Endothelial cell of umbilical vein (primary cell): ENCODE measurements around the gene SPATA3. TPM values are rescaled to one million over a fixed set of nuclear protein-coding genes. Genes with fewer than 3 reads are reported as not detected.

ENCODE experiments used
- BruUV-seq: library from RNA; stranded (reverse); fragments of 400-500 nt; replicated peaks from 2 replicates; lab custom pipeline; 2021; lab: Mats Ljungman, UMichigan
- CTCF ChIA-PET: fragments of 300-600, 350-600 bp; sonication (Branson Sonifier 250); formaldehyde crosslinking; loops from one replicate; lab custom pipeline; 2021; ENCODE audit warnings: antibody characterized with exemption, inconsistent platforms; lab: Charles Lee
- POLR2A ChIA-PET: fragments of 300-600, 350-600 bp; sonication (Branson Sonifier 250); formaldehyde crosslinking; loops from one replicate; lab custom pipeline; 2021; ENCODE audit warnings: antibody characterized with exemption, inconsistent platforms; lab: Charles Lee
- DNase-seq: peaks from one replicate; pipeline ENCODE4 v3.0.0-alpha.2; 2011; ENCODE audit warnings: low read depth, low spot score
- FAIRE-seq: peaks from 2 replicates; lab custom pipeline; 2011; peaks lifted over from hg19 to GRCh38; lab: Jason Lieb, UNC
- H2AFZ ChIP-seq: 2 replicates; pipeline ENCODE4 v1.6.0; 2012; ENCODE audit warnings: low read depth, low read length, control low read depth, inconsistent platforms
- H3K27ac ChIP-seq: 2 replicates; pipeline ENCODE4 v1.5.1; 2011; ENCODE audit warnings: low read depth, mild to moderate bottlenecking, control low read depth, low read length, moderate library complexity; ENCODE audit not compliant: insufficient read depth
- H3K27me3 ChIP-seq, 2 experiments: 2 replicates each; pipeline versions ENCODE4 v1.6.0 to v1.6.1; 2011; ENCODE audit warnings: low read length in 2 of 2, mixed read lengths in 1 of 2; ENCODE audit not compliant: control insufficient read depth in 2 of 2, insufficient read depth in 2 of 2
- H3K36me3 ChIP-seq, 2 experiments: 2 replicates in 1 of 2; 3 replicates in 1 of 2; pipeline ENCODE4 v1.5.1; 2011; ENCODE audit warnings: low read length in 2 of 2, mild to moderate bottlenecking in 1 of 2, moderate library complexity in 1 of 2; ENCODE audit not compliant: control insufficient read depth in 2 of 2, insufficient read depth in 2 of 2; ENCODE audit errors: extremely low read depth in 1 of 2
- H3K4me1 ChIP-seq: 3 replicates; pipeline ENCODE4 v1.5.1; 2011; ENCODE audit warnings: mild to moderate bottlenecking, low read length; ENCODE audit not compliant: control insufficient read depth, insufficient read depth; ENCODE audit errors: extremely low read depth
- H3K4me2 ChIP-seq: 2 replicates; pipeline ENCODE4 v1.6.1; 2011; ENCODE audit warnings: low read length, control low read depth, mixed read lengths; ENCODE audit not compliant: insufficient read depth
- H3K4me3 ChIP-seq, 3 experiments: fragments of 200-600 bp in 1 of 3; sonication (generic), shearing (Covaris generic) in 1 of 3; replicated peaks in 1 of 3; 2 replicates each; pipeline ENCODE4 v1.5.1; 2011 to 2016; ENCODE audit warnings: control low read depth in 3 of 3, low read length in 3 of 3, mild to moderate bottlenecking in 2 of 3, inconsistent platforms in 1 of 3, low read depth in 1 of 3, moderate library complexity in 1 of 3; ENCODE audit not compliant: insufficient read depth in 1 of 3
- H3K79me2 ChIP-seq: 2 replicates; pipeline ENCODE4 v1.6.0; 2012; ENCODE audit warnings: low read length, inconsistent platforms; ENCODE audit not compliant: control insufficient read depth, insufficient read depth
- H3K9ac ChIP-seq: replicated peaks from 2 replicates; pipeline ENCODE3; 2011; ENCODE audit warnings: low read length, control low read depth; ENCODE audit not compliant: insufficient read depth; ENCODE audit errors: extremely low read depth
- H3K9me1 ChIP-seq: replicated peaks from 3 replicates; pipeline ENCODE4 v1.6.0; 2011; ENCODE audit warnings: mild to moderate bottlenecking, low read length; ENCODE audit not compliant: control insufficient read depth, insufficient read depth; ENCODE audit errors: extremely low read depth
- H3K9me3 ChIP-seq: replicated peaks from 2 replicates; pipeline ENCODE4 v1.5.1; 2012; ENCODE audit warnings: low read length, inconsistent platforms; ENCODE audit not compliant: control insufficient read depth, insufficient read depth
- H4K20me1 ChIP-seq: replicated peaks from 2 replicates; pipeline ENCODE3; 2011; ENCODE audit warnings: mild to moderate bottlenecking, low read length; ENCODE audit not compliant: control insufficient read depth, insufficient read depth; ENCODE audit errors: extremely low read depth
- EZH2 ChIP-seq: IDR thresholded peaks from 2 replicates; pipeline ENCODE4 v1.6.1; 2012; ENCODE audit warnings: borderline replicate concordance, low read depth, mild to moderate bottlenecking, moderate library complexity, low read length, inconsistent platforms; ENCODE audit not compliant: severe bottlenecking
- FOS ChIP-seq: IDR thresholded peaks from 2 replicates; pipeline ENCODE4 v1.6.1; 2011; ENCODE audit warnings: mild to moderate bottlenecking, low read length, moderate library complexity, borderline replicate concordance; ENCODE audit not compliant: insufficient read depth
- GATA2 ChIP-seq: IDR thresholded peaks from 2 replicates; pipeline ENCODE4 v1.7.0; 2011; ENCODE audit warnings: low read depth, mild to moderate bottlenecking, moderate library complexity, mixed read lengths, low read length; ENCODE audit not compliant: insufficient read length, insufficient read depth
- JUN ChIP-seq: IDR thresholded peaks from 2 replicates; pipeline ENCODE4 v1.6.1; 2011; ENCODE audit warnings: borderline replicate concordance, low read depth; ENCODE audit not compliant: insufficient read length, insufficient read depth
- MAX ChIP-seq: IDR thresholded peaks from 2 replicates; pipeline ENCODE4 v1.6.1; 2011; ENCODE audit not compliant: insufficient read depth, insufficient read length
- MYC ChIP-seq: IDR thresholded peaks from one replicate; pipeline ENCODE4 v1.6.1; 2011; ENCODE audit warnings: mild to moderate bottlenecking, low read depth, low read length
- POLR2AphosphoS5 ChIP-seq: IDR thresholded peaks from 2 replicates; pipeline ENCODE4 v1.6.1; 2012; ENCODE audit warnings: low read depth, mild to moderate bottlenecking, control low read depth, low read length, moderate library complexity; ENCODE audit not compliant: insufficient read depth
- dilution Hi-C: fragments of 300-500 bp; cut with MboI; formaldehyde crosslinking; loops from one replicate; pipeline ENCODE4 v1.15.0; 2019; ENCODE audit warnings: low sequenced_read_pairs; ENCODE audit not compliant: extremely low pct_ligation_motif_present
- intact Hi-C: fragments of 100-400 bp; cut with micrococcal nuclease; formaldehyde crosslinking; loops from one replicate; pipeline ENCODE4 v1.10.0; 2022
- polyA plus RNA-seq, 4 experiments: library from polyadenylated mRNA; depleted of rRNA in 3 of 4; stranded (reverse) in 3 of 4; unstranded in 1 of 4; fragments of >200 nt; gene quantifications; 2 replicates each; pipeline versions ENCODE4 v1.2.1 to v1.2.3, GENCODE V29; 2011 to 2012; ENCODE audit warnings: missing spikeins in 1 of 4
- total RNA-seq: library from RNA; stranded (reverse); gene quantifications from 2 replicates; pipeline ENCODE4 v1.2.3, GENCODE V29; 2021
- TF ChIP-seq, protein P1 (sequence below), 2 donors: IDR thresholded peaks; 1 replicate in 1 of 2; 2 replicates in 1 of 2; pipeline ENCODE4 v1.5.1; 2011; ENCODE audit warnings: low read length in 2 of 2, mild to moderate bottlenecking in 2 of 2, moderate library complexity in 2 of 2, control low read depth in 1 of 2, inconsistent platforms in 1 of 2, low read depth in 1 of 2; ENCODE audit not compliant: insufficient read depth in 1 of 2; ENCODE audit errors: extremely low read depth in 1 of 2

The SPATA3 gene
- total and polyA plus RNA-seq, 2 donors (not counting 3 experiments of a cell fraction or from before 2014, with no cell fraction given) = not detected

- H3K4me2 ChIP-seq = no peak overlapping the region
- no peak overlapping the region for H3K9ac ChIP-seq
- no TSS peak for BruUV-seq
- no peaks in the 10 kb centered on the region for H3K4me1 ChIP-seq
- H3K36me3 ChIP-seq = no peaks in the 10 kb centered on the region
- TF ChIP-seq, protein P1, sequence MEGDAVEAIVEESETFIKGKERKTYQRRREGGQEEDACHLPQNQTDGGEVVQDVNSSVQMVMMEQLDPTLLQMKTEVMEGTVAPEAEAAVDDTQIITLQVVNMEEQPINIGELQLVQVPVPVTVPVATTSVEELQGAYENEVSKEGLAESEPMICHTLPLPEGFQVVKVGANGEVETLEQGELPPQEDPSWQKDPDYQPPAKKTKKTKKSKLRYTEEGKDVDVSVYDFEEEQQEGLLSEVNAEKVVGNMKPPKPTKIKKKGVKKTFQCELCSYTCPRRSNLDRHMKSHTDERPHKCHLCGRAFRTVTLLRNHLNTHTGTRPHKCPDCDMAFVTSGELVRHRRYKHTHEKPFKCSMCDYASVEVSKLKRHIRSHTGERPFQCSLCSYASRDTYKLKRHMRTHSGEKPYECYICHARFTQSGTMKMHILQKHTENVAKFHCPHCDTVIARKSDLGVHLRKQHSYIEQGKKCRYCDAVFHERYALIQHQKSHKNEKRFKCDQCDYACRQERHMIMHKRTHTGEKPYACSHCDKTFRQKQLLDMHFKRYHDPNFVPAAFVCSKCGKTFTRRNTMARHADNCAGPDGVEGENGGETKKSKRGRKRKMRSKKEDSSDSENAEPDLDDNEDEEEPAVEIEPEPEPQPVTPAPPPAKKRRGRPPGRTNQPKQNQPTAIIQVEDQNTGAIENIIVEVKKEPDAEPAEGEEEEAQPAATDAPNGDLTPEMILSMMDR (IDR thresholded peaks at IDR 0.05; ENCODE audit: extremely low read depth in 1 of 2, insufficient read depth in 1 of 2, low read depth in 1 of 2, low read length in 2 of 2) = no peak
- TF ChIP-seq MYC (no peak), MAX (no peak), EZH2 (no peak), FOS (no peak), POLR2AphosphoS5 (no peak), JUN (no peak), GATA2 (no peak)
- H2AFZ ChIP-seq = no peak overlapping the region
- FAIRE-seq (no peak), DNase-seq (no peak)
- dilution Hi-C loops (no loop called here), intact Hi-C loops (no loop called here)
- ChIA-PET CTCF (interaction anchor here (0.9 to 2.9 kb wide), 2 partner anchors 20 to 160 kb away, joined by 3 to 13 read pairs; no protein-coding TSS in a partner anchor), POLR2A (no interaction called here)
- H3K79me2 ChIP-seq = no peaks in the 10 kb centered on the region
- no peak overlapping the region for H3K4me3 ChIP-seq
- no peaks in the 10 kb centered on the region for H3K9me3 ChIP-seq
- no peaks in the 10 kb centered on the region for H4K20me1 ChIP-seq
- H3K9me1 ChIP-seq = no peaks in the 10 kb centered on the region
- no peak overlapping the region for H3K27ac ChIP-seq
- H3K27me3 ChIP-seq = peaks cover 2 to 8% of the 10 kb centered on the region in 2 experiments
Measured at GRCh38 chr2:231007286-231008098, 11.6 kb downstream of the SPATA3 start.
